Measurements from ENCODE around the gene VTI1A.

VTI1A gene

DNA sequence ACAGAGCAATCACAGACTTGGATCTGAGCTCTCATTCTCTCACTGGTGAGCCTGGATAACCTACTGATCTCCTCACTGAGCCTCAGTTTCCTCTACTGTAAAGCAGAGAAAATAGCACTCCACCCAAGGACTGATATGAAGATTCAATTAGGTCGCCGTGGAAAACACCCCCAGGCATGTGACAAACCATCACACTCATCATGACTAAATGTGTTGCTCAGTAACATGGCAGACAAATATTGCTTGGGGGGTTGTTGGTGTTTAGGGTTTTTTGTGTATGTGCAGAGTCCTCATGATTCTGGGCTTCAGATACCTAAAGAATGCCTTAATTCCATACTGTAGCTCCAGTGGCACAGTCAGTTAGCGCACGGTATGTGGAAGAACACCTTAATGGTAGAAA is 380.9 kb downstream of the VTI1A start:
- no peak overlapping the region for H3K4me3 ChIP-seq (ENCODE audit: extremely low read depth, insufficient read depth, low read length, poor library complexity, severe bottlenecking)
- H3K36me3 ChIP-seq (ENCODE audit: control insufficient read depth, insufficient read depth, low read length): no peaks in the 10 kb centered on the region
- no peaks in the 10 kb centered on the region for H3K9me3 ChIP-seq (ENCODE audit: control insufficient read depth, low read length)
- H3K27ac ChIP-seq (ENCODE audit: low read depth, low read length, severe bottlenecking): no peak overlapping the region
- no CpG with 5 or more reads among the region's 4 CpGs for WGBS, 2 experiments (ENCODE audit: insufficient coverage in 2 of 2)
- peaks cover 2% of the 10 kb centered on the region for H3K4me1 ChIP-seq (ENCODE audit: control insufficient read depth, insufficient read depth, low read length, poor library complexity, severe bottlenecking)

DNA sequence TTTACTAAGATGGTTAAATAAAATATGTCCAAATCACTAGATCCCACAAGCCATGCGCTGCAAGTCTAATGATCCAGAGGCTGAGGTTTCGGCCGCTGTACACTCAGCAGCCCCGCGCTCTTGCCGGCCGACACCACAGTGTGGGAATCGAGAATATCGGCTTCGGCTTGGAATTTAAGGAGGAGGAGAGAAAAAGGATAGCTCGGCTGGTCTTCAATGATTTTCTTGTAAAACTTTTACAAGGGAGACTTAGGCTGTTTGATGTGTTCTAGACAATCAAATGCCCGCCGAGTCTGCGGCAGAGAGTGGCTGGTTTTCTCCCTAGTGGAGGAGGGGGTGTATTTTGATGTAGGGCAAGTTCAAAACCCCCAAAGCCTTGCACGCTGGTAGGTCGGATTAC is 384.8 kb downstream of the VTI1A start:
- WGBS, 2 experiments (ENCODE audit: insufficient coverage in 2 of 2): 60 to 67% methylated on average over 15 to 16 of the region's 16 CpGs
- peaks cover 2% of the 10 kb centered on the region for H3K4me1 ChIP-seq (ENCODE audit: control insufficient read depth, insufficient read depth, low read length, poor library complexity, severe bottlenecking)
- H3K9me3 ChIP-seq (ENCODE audit: control insufficient read depth, low read length): no peaks in the 10 kb centered on the region
- no peak overlapping the region for H3K4me3 ChIP-seq (ENCODE audit: extremely low read depth, insufficient read depth, low read length, poor library complexity, severe bottlenecking)
- no peak overlapping the region for H3K27ac ChIP-seq (ENCODE audit: low read depth, low read length, severe bottlenecking)
- no peaks in the 10 kb centered on the region for H3K36me3 ChIP-seq (ENCODE audit: control insufficient read depth, insufficient read depth, low read length)

DNA sequence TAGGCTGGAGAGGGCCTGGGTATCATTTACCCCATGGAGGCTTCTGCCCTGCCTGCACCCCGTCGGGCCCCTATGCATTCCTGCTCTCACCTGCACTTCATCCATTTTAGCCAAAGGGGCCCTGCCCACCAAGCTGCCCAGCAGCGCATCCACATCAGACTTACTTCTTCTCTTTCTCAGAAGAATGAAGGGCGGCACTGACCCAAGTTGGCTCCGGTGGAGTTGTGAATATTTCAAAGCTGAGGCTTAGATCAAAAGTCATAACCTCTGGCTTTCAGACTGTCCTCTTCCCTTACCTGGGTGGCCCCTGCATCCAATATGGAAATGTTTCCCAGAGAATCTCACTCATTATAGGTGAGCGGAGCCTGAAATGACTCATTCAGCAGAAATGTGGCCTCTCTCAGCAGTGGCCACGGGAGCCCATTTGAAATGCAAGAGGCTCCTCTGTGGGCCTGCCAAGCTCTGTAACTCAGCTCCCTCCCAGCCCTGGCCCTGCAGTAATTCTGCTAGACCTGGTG is 385.4 kb downstream of the VTI1A start:
- no peaks in the 10 kb centered on the region for H3K9me3 ChIP-seq (ENCODE audit: control insufficient read depth, low read length)
- 14 to 39% methylated on average over 4 to 6 of the region's 7 CpGs for WGBS, 2 experiments (ENCODE audit: insufficient coverage in 2 of 2)

DNA sequence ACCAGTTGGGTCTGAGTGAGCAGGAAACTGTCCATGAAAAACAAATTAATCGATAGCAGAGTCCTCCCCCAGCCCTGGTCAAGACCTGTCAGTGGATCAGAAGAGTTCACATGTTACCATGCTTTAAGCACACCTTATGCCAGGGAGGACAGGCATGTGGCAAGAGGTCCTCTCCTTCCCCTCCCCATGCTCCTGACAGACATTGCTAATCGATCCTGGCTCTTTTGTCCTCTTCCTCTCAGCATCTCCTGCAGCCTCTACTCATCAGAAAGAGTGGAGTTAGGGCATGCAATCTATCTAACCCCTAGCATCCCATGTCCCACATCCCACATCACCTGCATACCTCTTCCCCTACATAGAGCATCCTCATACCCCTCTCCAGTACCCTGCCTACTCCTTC is 385.9 kb downstream of the VTI1A start:
- no peak overlapping the region for H3K27ac ChIP-seq (ENCODE audit: low read depth, low read length, severe bottlenecking)
- no peak overlapping the region for H3K4me3 ChIP-seq (ENCODE audit: extremely low read depth, insufficient read depth, low read length, poor library complexity, severe bottlenecking)
- no peaks in the 10 kb centered on the region for H3K36me3 ChIP-seq (ENCODE audit: control insufficient read depth, insufficient read depth, low read length)
- peaks cover 2% of the 10 kb centered on the region for H3K4me1 ChIP-seq (ENCODE audit: control insufficient read depth, insufficient read depth, low read length, poor library complexity, severe bottlenecking)
- 69 to 70% methylated on average over 2 of the region's 2 CpGs for WGBS, 2 experiments (ENCODE audit: insufficient coverage in 2 of 2)
- no peaks in the 10 kb centered on the region for H3K9me3 ChIP-seq (ENCODE audit: control insufficient read depth, low read length)

More for the DNA sequence above, 385.4 kb downstream of the VTI1A start:
- peaks cover 2% of the 10 kb centered on the region for H3K4me1 ChIP-seq (ENCODE audit: control insufficient read depth, insufficient read depth, low read length, poor library complexity, severe bottlenecking)
- no peak overlapping the region for H3K27ac ChIP-seq (ENCODE audit: low read depth, low read length, severe bottlenecking)
- H3K4me3 ChIP-seq (ENCODE audit: extremely low read depth, insufficient read depth, low read length, poor library complexity, severe bottlenecking): no peak overlapping the region
- no peaks in the 10 kb centered on the region for H3K36me3 ChIP-seq (ENCODE audit: control insufficient read depth, insufficient read depth, low read length)

DNA sequence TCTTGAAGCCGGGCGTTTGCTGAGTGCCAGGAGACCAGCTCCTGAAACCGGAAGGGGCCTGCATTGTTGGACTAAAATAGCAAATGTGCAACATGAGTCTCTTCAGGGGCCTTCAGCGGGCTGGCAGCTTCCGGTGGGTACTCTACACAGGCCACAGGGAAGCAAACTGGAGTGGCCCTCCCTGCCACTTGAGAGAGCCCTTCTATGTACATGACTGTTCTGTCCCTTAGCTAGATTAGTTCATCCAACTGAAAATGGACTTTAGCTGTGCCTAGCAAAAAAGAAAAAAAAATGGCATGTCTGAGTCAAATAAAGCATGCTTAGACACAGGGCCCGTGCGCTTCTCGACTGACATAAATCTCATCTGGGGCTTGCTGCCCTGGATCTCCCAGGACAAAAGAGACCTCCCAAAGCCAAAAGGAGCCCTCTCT is 387.8 kb downstream of the VTI1A start:
- H3K27ac ChIP-seq (ENCODE audit: low read depth, low read length, severe bottlenecking): no peak overlapping the region

DNA sequence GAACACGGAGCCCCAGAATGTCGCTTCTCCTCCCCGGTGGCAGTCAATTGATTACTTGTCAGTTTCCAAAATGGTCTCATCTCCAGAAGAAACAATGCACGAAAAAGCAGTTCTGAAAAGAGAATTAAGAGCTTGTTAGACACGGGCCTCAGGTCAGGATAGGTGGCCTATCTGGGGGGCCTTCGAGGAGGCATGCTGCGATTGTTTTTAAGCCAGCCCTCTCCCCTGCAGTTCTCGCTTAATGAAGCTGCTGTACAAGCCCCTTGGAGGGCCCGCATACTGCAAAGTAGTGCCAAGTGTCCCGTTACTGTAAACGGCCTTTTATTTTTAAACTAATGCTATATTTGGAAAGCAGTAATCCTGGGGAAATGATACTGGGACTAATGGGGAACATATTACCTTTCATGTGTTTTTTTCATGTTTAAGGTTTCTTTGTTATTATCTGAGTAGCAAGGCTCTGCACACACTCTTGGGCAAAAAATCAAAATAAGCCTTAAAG is 388.3 kb downstream of the VTI1A start:
- H3K4me1 ChIP-seq (ENCODE audit: control insufficient read depth, insufficient read depth, low read length, poor library complexity, severe bottlenecking): peaks cover 2% of the 10 kb centered on the region
- no peaks in the 10 kb centered on the region for H3K9me3 ChIP-seq (ENCODE audit: control insufficient read depth, low read length)
- H3K4me3 ChIP-seq (ENCODE audit: extremely low read depth, insufficient read depth, low read length, poor library complexity, severe bottlenecking): no peak overlapping the region
- H3K36me3 ChIP-seq (ENCODE audit: control insufficient read depth, insufficient read depth, low read length): no peaks in the 10 kb centered on the region
- no peak overlapping the region for H3K27ac ChIP-seq (ENCODE audit: low read depth, low read length, severe bottlenecking)
- 70% methylated on average over 8 to 10 of the region's 11 CpGs for WGBS, 2 experiments (ENCODE audit: insufficient coverage in 2 of 2)

More for the DNA sequence above, 387.8 kb downstream of the VTI1A start:
- H3K36me3 ChIP-seq (ENCODE audit: control insufficient read depth, insufficient read depth, low read length): no peaks in the 10 kb centered on the region
- H3K4me1 ChIP-seq (ENCODE audit: control insufficient read depth, insufficient read depth, low read length, poor library complexity, severe bottlenecking): peaks cover 2% of the 10 kb centered on the region
- WGBS, 2 experiments (ENCODE audit: insufficient coverage in 2 of 2): 83% methylated on average over 6 to 8 of the region's 8 CpGs
- H3K4me3 ChIP-seq (ENCODE audit: extremely low read depth, insufficient read depth, low read length, poor library complexity, severe bottlenecking): no peak overlapping the region
- H3K9me3 ChIP-seq (ENCODE audit: control insufficient read depth, low read length): no peaks in the 10 kb centered on the region

DNA sequence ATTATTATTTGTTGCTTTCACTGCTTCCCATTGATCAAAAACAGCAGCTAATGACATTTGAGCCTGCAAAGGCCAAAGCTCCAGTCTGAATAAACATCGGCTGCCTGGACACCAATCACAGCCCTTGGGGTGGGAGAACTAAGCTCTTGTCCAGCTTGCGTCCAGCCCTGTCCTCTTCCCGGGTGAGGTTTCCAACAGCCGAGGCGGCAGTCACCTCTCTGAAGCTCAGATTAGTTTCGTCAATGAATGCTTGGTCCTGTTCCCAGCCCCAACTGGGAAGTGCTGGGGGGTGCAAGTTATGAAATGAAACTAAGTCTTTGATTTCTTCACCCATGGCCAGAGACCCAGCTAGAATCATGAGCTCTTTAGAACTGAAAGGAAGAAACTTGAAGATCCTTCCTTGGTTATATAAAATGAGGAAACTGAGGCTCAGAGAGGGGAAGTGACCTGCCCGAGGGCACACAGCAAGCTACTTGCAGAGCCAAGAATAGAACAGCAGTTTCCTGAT is 389.0 kb downstream of the VTI1A start:
- 87 to 88% methylated on average over 4 to 5 of the region's 7 CpGs for WGBS, 2 experiments (ENCODE audit: insufficient coverage in 2 of 2)
- peaks cover 2% of the 10 kb centered on the region for H3K4me1 ChIP-seq (ENCODE audit: control insufficient read depth, insufficient read depth, low read length, poor library complexity, severe bottlenecking)

DNA sequence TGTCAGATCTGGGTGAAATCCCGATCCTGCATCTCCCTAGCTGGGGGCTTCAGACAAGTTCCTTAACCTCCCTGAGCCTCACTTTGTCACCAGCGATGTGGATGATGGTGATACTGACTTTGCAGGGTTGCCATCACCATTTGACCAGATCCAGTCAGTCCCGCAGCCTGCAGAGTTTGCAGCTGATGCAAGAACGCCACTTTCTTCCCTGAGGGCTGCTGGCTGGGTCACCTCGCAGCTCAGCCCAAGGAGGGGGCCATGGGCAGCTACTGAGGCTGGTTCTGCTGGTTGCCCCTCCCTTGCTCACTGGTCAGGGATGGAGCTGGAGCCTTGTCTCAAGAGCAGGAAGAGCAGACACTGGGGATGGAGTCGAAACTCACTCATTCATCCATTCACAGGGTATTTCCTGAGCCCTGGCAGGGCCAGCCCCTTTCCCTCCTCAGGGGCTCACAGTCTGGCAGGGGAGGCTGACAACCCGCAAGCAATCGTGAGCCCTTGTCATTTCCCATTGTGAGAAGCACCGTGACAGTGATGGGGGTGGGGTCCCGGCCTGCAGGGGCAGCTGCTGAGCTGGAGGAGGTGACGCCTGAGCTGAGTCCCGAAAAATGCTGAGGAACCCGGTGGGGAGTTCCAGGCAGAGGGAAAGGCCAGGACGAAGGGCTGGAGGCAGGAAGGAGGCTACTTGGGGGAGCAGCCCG is 391.9 kb downstream of the VTI1A start:
- 46 to 47% methylated on average over 8 to 15 of the region's 15 CpGs for WGBS, 2 experiments (ENCODE audit: insufficient coverage in 2 of 2)
- H3K4me1 ChIP-seq (ENCODE audit: control insufficient read depth, insufficient read depth, low read length, poor library complexity, severe bottlenecking): peaks cover 7% of the 10 kb centered on the region

More for the DNA sequence above, 389.0 kb downstream of the VTI1A start:
- Histone ChIP-seq H3K36me3 (ENCODE audit: control insufficient read depth, insufficient read depth, low read length) (no peaks in the 10 kb centered on the region), H3K4me3 (ENCODE audit: extremely low read depth, insufficient read depth, low read length, poor library complexity, severe bottlenecking) (no peak overlapping the region), H3K9me3 (ENCODE audit: control insufficient read depth, low read length) (no peaks in the 10 kb centered on the region), H3K27ac (ENCODE audit: low read depth, low read length, severe bottlenecking) (no peak overlapping the region)

DNA sequence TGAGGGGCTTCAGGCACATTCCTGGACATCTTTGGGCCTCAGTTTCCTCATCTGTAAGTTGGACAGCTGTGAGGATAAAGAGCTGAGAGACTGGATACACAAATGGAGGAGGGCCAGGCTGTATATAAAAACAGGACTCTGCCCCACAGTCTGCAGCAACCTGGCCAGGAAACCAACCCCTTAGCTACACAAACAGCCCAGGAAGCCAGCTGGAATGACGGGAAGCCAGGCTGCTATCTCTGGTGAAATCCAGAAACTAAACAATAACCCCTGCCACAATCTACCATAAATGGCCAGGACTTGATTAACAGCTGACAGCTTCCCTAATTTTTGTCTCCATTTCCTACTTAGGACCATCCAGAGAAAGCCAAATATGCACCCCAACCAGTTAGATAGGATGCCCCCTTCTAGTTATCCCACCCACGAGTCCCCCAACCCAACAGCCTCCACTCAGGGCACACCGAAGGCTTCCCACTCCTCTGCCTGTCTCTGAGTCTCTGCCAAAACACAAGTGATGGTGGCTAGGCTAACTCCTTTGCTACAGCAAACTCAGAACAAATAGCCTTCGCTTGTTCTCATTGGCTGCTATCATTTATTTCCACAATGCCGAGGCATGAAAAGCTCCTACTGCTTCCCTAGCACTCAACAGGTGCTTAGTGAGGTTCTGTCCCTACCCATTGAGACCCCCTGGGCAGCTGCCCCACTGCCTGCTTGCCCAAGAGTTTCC is 393.1 kb downstream of the VTI1A start:
- H3K27ac ChIP-seq (ENCODE audit: low read depth, low read length, severe bottlenecking): no peak overlapping the region
- H3K4me1 ChIP-seq (ENCODE audit: control insufficient read depth, insufficient read depth, low read length, poor library complexity, severe bottlenecking): peaks cover 7% of the 10 kb centered on the region
- no peaks in the 10 kb centered on the region for H3K9me3 ChIP-seq (ENCODE audit: control insufficient read depth, low read length)
- H3K36me3 ChIP-seq (ENCODE audit: control insufficient read depth, insufficient read depth, low read length): no peaks in the 10 kb centered on the region
- WGBS, 2 experiments (ENCODE audit: insufficient coverage in 2 of 2): 92 to 95% methylated on average over 3 to 5 of the region's 5 CpGs
- no peak overlapping the region for H3K4me3 ChIP-seq (ENCODE audit: extremely low read depth, insufficient read depth, low read length, poor library complexity, severe bottlenecking)

More for the DNA sequence above, 391.9 kb downstream of the VTI1A start:
- Histone ChIP-seq H3K36me3 (ENCODE audit: control insufficient read depth, insufficient read depth, low read length) (no peaks in the 10 kb centered on the region), H3K4me3 (ENCODE audit: extremely low read depth, insufficient read depth, low read length, poor library complexity, severe bottlenecking) (no peak overlapping the region), H3K9me3 (ENCODE audit: control insufficient read depth, low read length) (no peaks in the 10 kb centered on the region), H3K27ac (ENCODE audit: low read depth, low read length, severe bottlenecking) (no peak overlapping the region)

DNA sequence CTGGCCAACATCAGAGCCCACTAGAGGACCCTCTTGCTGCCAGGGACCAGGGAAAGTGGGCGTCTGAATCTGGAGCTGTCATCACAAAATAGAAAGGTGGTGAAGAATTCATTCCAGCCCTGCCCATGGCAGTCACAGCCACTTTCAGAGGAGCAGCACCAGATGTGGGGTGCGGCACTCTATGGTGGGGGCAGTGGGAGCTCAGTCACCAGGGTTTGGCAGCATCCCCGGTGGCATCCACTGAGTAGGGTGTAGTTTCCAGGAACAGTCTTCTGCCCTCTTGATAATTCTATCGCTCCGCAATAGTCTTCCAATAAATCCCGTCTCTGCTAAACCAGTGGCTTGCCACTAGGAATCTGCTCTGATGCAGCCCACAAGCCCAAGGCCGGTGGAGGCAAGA is 394.5 kb downstream of the VTI1A start:
- 98% methylated on average over 6 of the region's 7 CpGs for WGBS, 2 experiments (ENCODE audit: insufficient coverage in 2 of 2)
- Histone ChIP-seq H3K4me3 (ENCODE audit: extremely low read depth, insufficient read depth, low read length, poor library complexity, severe bottlenecking) (no peak overlapping the region), H3K36me3 (ENCODE audit: control insufficient read depth, insufficient read depth, low read length) (no peaks in the 10 kb centered on the region)

More for the DNA sequence above, 394.5 kb downstream of the VTI1A start:
- H3K4me1 ChIP-seq (ENCODE audit: control insufficient read depth, insufficient read depth, low read length, poor library complexity, severe bottlenecking): peaks cover 7% of the 10 kb centered on the region
- H3K27ac ChIP-seq (ENCODE audit: low read depth, low read length, severe bottlenecking): no peak overlapping the region
- no peaks in the 10 kb centered on the region for H3K9me3 ChIP-seq (ENCODE audit: control insufficient read depth, low read length)

Data from mesodermal cell (in vitro differentiated cells).